Osteocyte (in vitro differentiated cells): ENCODE measurements around the gene GNRH2. TPM values are rescaled to one million over a fixed set of nuclear protein-coding genes. Genes with fewer than 3 reads are reported as not detected.

ENCODE experiments used
- DNase-seq: peaks from one replicate; pipeline ENCODE4 v3.0.0; 2021; ENCODE audit warnings: mixed read lengths; ENCODE audit not compliant: unreplicated experiment; ENCODE audit errors: extremely low spot score
- H3K27ac Mint-ChIP-seq: one replicate; pipeline ENCODE4 v1.8.0; 2021; ENCODE audit warnings: mild to moderate bottlenecking, mixed read lengths; ENCODE audit not compliant: unreplicated experiment
- H3K27me3 Mint-ChIP-seq: one replicate; pipeline ENCODE4 v1.8.0; 2021; ENCODE audit warnings: mixed read lengths; ENCODE audit not compliant: unreplicated experiment
- H3K36me3 Mint-ChIP-seq: one replicate; pipeline ENCODE4 v1.8.0; 2021; ENCODE audit warnings: mixed read lengths; ENCODE audit not compliant: unreplicated experiment
- H3K4me1 Mint-ChIP-seq: one replicate; pipeline ENCODE4 v1.8.0; 2021; ENCODE audit warnings: mixed read lengths; ENCODE audit not compliant: unreplicated experiment
- H3K4me3 Mint-ChIP-seq: one replicate; pipeline ENCODE4 v1.8.0; 2021; ENCODE audit warnings: mild to moderate bottlenecking, moderate library complexity, mixed read lengths; ENCODE audit not compliant: unreplicated experiment
- H3K9me3 Mint-ChIP-seq: one replicate; pipeline ENCODE4 v1.8.0; 2021; ENCODE audit warnings: mixed read lengths; ENCODE audit not compliant: unreplicated experiment
- total RNA-seq: library from RNA; stranded (reverse); gene quantifications from 2 replicates; pipeline ENCODE4 v1.2.1, GENCODE V29; 2021
- TF ChIP-seq, protein P1 (sequence below): fragments of 200-600 bp; sonication (generic); IDR thresholded peaks from 2 replicates; pipeline ENCODE4 v1.5.0; 2021; ENCODE audit warnings: antibody characterized with exemption, mild to moderate bottlenecking, moderate library complexity

Gene GNRH2
- total RNA-seq, 1 donor from 2014 or later, result not detected

DNA sequence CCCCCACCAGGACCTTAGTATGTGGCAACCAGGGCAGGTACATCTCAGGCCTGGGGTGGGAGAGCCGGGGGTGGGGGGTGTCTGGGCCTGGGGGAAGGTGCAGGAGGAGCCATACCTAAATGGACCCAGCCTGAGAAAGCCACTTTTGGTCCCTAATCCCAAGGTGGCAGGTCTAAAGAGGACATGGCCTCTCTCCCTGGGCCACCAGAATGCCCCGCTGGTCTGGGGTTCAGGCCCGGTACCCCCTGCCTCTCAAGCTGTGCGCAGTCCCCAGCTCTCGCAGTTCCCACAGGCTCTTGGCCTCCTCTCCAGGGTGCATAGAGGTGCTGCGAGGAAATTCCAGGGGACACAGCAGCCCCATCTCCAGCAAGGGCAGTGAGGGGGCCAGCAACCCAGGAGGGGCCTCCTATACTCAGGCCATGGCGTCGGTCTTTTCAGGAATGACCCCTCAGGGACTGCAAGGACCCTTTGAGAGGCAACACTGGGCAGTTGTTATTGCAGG, 42.2 kb downstream of the GNRH2 start:
- no peaks in the 10 kb centered on the region for H3K36me3 Mint-ChIP-seq
- H3K27ac Mint-ChIP-seq, result no peak overlapping the region
- peaks cover 47% of the 10 kb centered on the region for H3K27me3 Mint-ChIP-seq
- peaks cover 3% of the 10 kb centered on the region for H3K4me1 Mint-ChIP-seq
- H3K9me3 Mint-ChIP-seq, result no peaks in the 10 kb centered on the region
- DNase-seq, result no peak
- H3K4me3 Mint-ChIP-seq, result no peak overlapping the region
- TF ChIP-seq, protein P1, sequence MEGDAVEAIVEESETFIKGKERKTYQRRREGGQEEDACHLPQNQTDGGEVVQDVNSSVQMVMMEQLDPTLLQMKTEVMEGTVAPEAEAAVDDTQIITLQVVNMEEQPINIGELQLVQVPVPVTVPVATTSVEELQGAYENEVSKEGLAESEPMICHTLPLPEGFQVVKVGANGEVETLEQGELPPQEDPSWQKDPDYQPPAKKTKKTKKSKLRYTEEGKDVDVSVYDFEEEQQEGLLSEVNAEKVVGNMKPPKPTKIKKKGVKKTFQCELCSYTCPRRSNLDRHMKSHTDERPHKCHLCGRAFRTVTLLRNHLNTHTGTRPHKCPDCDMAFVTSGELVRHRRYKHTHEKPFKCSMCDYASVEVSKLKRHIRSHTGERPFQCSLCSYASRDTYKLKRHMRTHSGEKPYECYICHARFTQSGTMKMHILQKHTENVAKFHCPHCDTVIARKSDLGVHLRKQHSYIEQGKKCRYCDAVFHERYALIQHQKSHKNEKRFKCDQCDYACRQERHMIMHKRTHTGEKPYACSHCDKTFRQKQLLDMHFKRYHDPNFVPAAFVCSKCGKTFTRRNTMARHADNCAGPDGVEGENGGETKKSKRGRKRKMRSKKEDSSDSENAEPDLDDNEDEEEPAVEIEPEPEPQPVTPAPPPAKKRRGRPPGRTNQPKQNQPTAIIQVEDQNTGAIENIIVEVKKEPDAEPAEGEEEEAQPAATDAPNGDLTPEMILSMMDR, result no peak

DNA sequence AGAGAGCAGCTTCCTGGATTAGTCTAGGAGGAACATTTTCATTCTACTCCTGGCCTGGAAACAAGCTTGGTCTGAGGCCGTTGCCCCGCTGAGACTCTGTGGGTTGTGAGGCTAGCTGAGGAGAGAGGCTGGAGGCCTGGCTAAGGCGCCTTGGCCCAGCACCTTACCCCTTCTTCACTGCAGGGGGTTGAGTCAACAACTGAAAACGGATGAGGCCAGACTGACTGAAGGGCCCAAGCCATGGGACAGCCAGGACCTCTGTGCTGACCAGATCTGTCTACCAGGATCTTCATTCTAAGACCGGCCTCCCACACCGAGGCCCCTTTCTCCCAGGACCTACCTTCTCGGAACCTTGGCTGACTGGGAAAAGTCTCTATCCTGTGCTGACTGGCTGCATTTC, 44.6 kb downstream of the GNRH2 start:
- DNase-seq, result no peak
- Mint-ChIP-seq H3K9me3 (no peaks in the 10 kb centered on the region), H3K27me3 (peaks cover 42% of the 10 kb centered on the region)

DNA sequence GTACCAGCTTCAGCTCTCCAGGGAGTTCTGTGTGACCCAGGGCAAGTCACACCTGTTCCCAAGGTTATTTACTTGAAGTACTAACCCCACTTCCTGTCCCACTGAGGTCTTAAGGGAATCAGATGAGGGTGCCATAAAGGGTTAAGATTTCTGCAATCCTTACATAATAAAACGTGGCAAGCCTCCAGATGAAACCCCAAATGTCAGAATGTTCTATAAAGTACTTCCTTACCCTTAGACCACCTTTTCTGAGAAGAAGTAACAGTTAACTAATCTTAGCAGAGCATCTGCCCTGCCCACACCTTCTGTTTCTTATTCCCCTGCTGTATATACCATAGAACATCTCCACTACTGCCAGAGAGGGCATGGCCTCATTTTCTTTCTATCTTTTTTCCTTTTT, 47.1 kb downstream of the GNRH2 start:
- TF ChIP-seq, protein P1, result no peak
- Mint-ChIP-seq H3K27me3 (peaks cover 27% of the 10 kb centered on the region), H3K27ac (no peak overlapping the region), H3K4me3 (no peak overlapping the region), H3K9me3 (no peaks in the 10 kb centered on the region), H3K36me3 (no peaks in the 10 kb centered on the region), H3K4me1 (peaks cover 2% of the 10 kb centered on the region)
- DNase-seq, result no peak

More for the DNA sequence above, 44.6 kb downstream of the GNRH2 start:
- TF ChIP-seq, protein P1, result no peak
- Mint-ChIP-seq H3K36me3 (no peaks in the 10 kb centered on the region), H3K4me1 (peaks cover 6% of the 10 kb centered on the region), H3K27ac (no peak overlapping the region), H3K4me3 (no peak overlapping the region)

DNA sequence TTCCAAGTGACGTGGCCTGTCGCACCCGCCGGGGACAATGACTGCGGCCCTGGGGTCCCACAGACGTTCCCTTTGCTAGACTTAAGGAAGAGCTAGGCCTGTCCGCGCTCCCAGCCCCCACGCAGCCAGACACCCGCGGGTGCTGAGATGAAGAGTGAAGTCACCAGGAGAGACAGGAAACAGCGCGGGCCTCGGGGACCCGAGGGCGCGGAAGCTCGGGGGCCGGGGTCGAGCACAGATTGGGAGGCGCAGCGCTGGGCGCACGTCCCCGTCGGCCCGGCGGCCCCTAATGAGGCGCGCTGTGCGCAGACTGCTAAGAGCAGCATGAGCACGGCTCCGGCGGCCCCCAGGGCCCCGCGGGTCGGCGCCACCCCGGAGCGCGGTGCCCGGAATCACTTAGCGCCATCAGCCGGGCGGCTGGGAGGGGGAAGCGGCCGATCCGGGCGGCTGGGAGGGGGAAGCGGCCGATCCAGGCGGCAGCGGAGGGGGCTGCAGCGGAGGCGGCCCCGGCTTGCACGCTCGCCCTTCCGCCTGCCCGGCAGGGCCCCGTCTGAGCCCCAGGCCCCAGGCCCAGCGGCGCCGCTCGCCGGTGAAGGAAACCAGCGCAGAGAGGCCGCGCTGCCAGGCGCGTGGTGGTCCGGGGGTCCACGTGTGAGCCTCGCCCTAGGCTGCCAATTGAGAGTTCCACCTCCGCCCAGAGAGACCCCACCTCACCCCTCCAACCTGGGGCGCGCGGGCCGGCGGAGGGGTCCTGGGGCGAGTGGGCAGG, 49.4 kb downstream of the GNRH2 start:
- Mint-ChIP-seq H3K4me1 (peaks cover 2% of the 10 kb centered on the region), H3K4me3 (peak overlapping the region; percentile 55), H3K27me3 (peaks cover 27% of the 10 kb centered on the region), H3K27ac (no peak overlapping the region), H3K36me3 (no peaks in the 10 kb centered on the region), H3K9me3 (no peaks in the 10 kb centered on the region)
- DNase-seq, result no peak
- TF ChIP-seq, protein P1, result no peak

DNA sequence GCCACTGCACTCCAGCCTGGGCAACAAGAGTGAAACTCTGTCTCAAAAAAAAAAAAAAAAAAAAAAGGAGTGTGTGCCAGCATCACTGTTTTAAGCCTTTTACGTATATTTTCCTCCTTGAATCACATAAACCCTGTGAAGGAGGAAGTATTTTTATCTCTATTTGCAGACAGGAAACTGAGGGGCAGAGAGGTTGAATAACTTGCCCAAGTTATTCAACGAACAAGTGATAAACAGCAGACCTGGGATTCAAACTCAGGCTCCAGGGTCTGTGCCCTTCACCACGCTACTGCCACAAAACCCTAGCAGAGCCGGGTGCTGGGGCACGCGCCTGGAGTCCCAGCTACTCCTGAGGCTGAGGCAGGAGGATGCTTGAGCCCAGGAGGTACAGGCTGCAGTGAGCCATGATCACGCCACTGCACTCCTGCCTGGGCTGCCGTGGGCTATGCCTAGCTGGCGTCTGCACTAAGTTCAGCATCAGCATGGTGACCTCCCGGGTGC, 50.5 kb downstream of the GNRH2 start:
- H3K4me1 Mint-ChIP-seq, result peaks cover 2% of the 10 kb centered on the region
- peaks cover 23% of the 10 kb centered on the region for H3K27me3 Mint-ChIP-seq
- H3K4me3 Mint-ChIP-seq, result no peak overlapping the region
- H3K27ac Mint-ChIP-seq, result no peak overlapping the region
- H3K9me3 Mint-ChIP-seq, result no peaks in the 10 kb centered on the region
- no peaks in the 10 kb centered on the region for H3K36me3 Mint-ChIP-seq
- no peak for DNase-seq
- TF ChIP-seq, protein P1, result no peak
